ENCODE measurements around the gene PRKAG1.

GRCh38 chr12:48960834-48961233, 57.7 kb downstream of the PRKAG1 start:
- TF ChIP-seq SIN3A (IDR thresholded peaks at IDR 0.05; ENCODE audit: borderline replicate concordance, insufficient read depth, low read length) (no peak), TAF1 (IDR thresholded peaks at IDR 0.05; ENCODE audit: borderline replicate concordance, insufficient read depth, low read length) (no peak), POLR2AphosphoS5 (IDR thresholded peaks at IDR 0.05; ENCODE audit: low read depth, low read length) (no peak), REST (IDR thresholded peaks at IDR 0.05; ENCODE audit: insufficient read depth in 1 of 2, low read depth in 2 of 2, low read length in 2 of 2) (no peak)
